ENCODE results near the gene ULBP1.

DNA sequence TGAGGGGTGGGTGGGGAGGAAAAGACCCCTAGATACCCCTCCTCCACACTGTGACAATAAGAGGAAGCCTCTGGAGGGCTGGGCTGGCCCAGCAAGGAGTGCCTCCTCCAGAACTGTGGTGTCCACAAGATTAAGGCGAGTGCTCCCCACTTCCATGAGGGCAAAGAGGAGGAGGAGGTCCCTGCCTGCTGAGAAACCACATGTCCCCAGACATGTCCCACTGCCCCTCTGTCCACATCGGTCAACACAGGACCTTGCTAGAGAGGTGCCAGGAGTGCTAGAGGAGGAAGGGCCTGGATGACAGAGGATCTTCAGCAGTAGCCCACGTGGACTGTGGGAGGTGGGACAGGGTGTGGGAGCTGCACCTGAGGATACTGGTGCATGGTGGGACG, 43.9 kb upstream of the ULBP1 start:
- TF ChIP-seq, protein P1, sequence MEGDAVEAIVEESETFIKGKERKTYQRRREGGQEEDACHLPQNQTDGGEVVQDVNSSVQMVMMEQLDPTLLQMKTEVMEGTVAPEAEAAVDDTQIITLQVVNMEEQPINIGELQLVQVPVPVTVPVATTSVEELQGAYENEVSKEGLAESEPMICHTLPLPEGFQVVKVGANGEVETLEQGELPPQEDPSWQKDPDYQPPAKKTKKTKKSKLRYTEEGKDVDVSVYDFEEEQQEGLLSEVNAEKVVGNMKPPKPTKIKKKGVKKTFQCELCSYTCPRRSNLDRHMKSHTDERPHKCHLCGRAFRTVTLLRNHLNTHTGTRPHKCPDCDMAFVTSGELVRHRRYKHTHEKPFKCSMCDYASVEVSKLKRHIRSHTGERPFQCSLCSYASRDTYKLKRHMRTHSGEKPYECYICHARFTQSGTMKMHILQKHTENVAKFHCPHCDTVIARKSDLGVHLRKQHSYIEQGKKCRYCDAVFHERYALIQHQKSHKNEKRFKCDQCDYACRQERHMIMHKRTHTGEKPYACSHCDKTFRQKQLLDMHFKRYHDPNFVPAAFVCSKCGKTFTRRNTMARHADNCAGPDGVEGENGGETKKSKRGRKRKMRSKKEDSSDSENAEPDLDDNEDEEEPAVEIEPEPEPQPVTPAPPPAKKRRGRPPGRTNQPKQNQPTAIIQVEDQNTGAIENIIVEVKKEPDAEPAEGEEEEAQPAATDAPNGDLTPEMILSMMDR (IDR thresholded peaks at IDR 0.05; ENCODE audit: insufficient read depth, low read length, poor library complexity, severe bottlenecking): no peak
- TF ChIP-seq EZH2phosphoT487 (conservative IDR thresholded peaks at IDR 0.05; ENCODE audit: low read length): no peak
